Tibial artery (tissue), 4 donors: ENCODE data around the gene ACAP2.

Source experiments
- DNase-seq, 2 donors: peaks; one replicate each; pipeline ENCODE4 v3.0.0-alpha.2; 2019
- H3K27ac ChIP-seq, 2 donors: fragments of 200-600 bp; sonication (generic) in 1 of 2; 1 replicate in 1 of 2; 2 replicates in 1 of 2; pipeline ENCODE4 v1.5.1; 2018 to 2019; ENCODE audit warnings: mild to moderate bottlenecking in 1 of 2
- H3K27me3 ChIP-seq, 2 donors: fragments of 200-600 bp; sonication (generic) in 1 of 2; one replicate each; pipeline versions ENCODE4 v1.5.1 to v1.6.0; 2016 to 2019
- H3K36me3 ChIP-seq, 3 donors: fragments of 200-600 bp; sonication (generic) in 2 of 3; one replicate each; pipeline ENCODE4 v1.5.1; 2016 to 2019; ENCODE audit warnings: mild to moderate bottlenecking in 2 of 3
- H3K4me1 ChIP-seq, 4 donors: fragments of 200-600 bp; sonication (generic) in 2 of 4; 1 replicate in 3 of 4; 2 replicates in 1 of 4; pipeline ENCODE4 v1.5.1; 2016 to 2019
- H3K4me3 ChIP-seq, 2 donors: fragments of 200-600 bp; sonication (generic) in 1 of 2; 1 replicate in 1 of 2; 2 replicates in 1 of 2; pipeline ENCODE4 v1.5.1; 2018 to 2019; ENCODE audit warnings: mild to moderate bottlenecking in 2 of 2
- H3K9me3 ChIP-seq, 3 donors: fragments of 200-600 bp; sonication (generic) in 1 of 3; one replicate each; pipeline ENCODE4 v1.5.1; 2016 to 2019
- CTCF ChIP-seq, 2 experiments: fragments of 200-600 bp in 1 of 2; fragments of 450-650 bp in 1 of 2; IDR thresholded peaks; one replicate each; pipeline ENCODE4 v1.5.1; 2017 to 2019; ENCODE audit warnings: antibody characterized with exemption in 2 of 2, mild to moderate bottlenecking in 1 of 2, moderate library complexity in 1 of 2
- intact Hi-C: fragments of 100-400 bp; cut with DNase I; formaldehyde crosslinking; loops from one replicate; pipeline ENCODE4 v1.15.0; 2023; ENCODE audit warnings: low total_unique reads

The ACAP2 gene

GRCh38 chr3:195284842-195285241 is 158.0 kb downstream of the ACAP2 start:
- TF ChIP-seq CTCF (IDR thresholded peaks at IDR 0.05), result no peak
- H3K9me3 ChIP-seq, result no peaks in the 10 kb centered on the region
- H3K4me3 ChIP-seq, result no peak overlapping the region
- no peak overlapping the region for H3K27ac ChIP-seq
- H3K4me1 ChIP-seq, result no peaks in the 10 kb centered on the region
- H3K27me3 ChIP-seq, result no peaks in the 10 kb centered on the region
- intact Hi-C loops, result no loop called here
- H3K36me3 ChIP-seq, result peaks cover 22 to 53% (median 40%) of the 10 kb centered on the region in 3 donors
- DNase-seq, result no peak

GRCh38 chr3:195282961-195283360 is 159.9 kb downstream of the ACAP2 start:
- intact Hi-C loops, result no loop called here
- H3K36me3 ChIP-seq, result peaks cover 20 to 42% (median 24%) of the 10 kb centered on the region in 3 donors
- H3K27ac ChIP-seq, result no peak overlapping the region
- H3K27me3 ChIP-seq, result no peaks in the 10 kb centered on the region
- no peak for TF ChIP-seq CTCF (IDR thresholded peaks at IDR 0.05)
- DNase-seq, result no peak
- H3K9me3 ChIP-seq, result no peaks in the 10 kb centered on the region
- H3K4me3 ChIP-seq, result no peak overlapping the region
- H3K4me1 ChIP-seq, result no peaks in the 10 kb centered on the region

- Histone ChIP-seq H3K4me1 (peaks cover 0 to 18% (median 12%) of the 10 kb centered on the region in 4 donors), H3K4me3 (no peak overlapping the region), H3K27ac (no peak overlapping the region), H3K36me3 (peaks cover 0 to 10% (median 6%) of the 10 kb centered on the region in 3 donors), H3K27me3 (no peaks in the 10 kb centered on the region), H3K9me3 (no peaks in the 10 kb centered on the region)
- TF ChIP-seq CTCF (IDR thresholded peaks at IDR 0.05), result no peak
- no peak for DNase-seq
- intact Hi-C loops, result no loop called here
These were observed 168.4 kb downstream of the ACAP2 start for GRCh38 chr3:195274259-195274966.

GRCh38 chr3:195271410-195272243 is 171.2 kb downstream of the ACAP2 start:
- H3K27ac ChIP-seq, result peak overlapping the region; percentile 77 to 81
- H3K9me3 ChIP-seq, result no peaks in the 10 kb centered on the region
- H3K27me3 ChIP-seq, result no peaks in the 10 kb centered on the region
- no peaks in the 10 kb centered on the region for H3K36me3 ChIP-seq
- intact Hi-C loops, result loop anchor here (2.0 kb wide), 2 partner anchors 171 to 251 kb away; partner anchors contain the start of gene ACAP2
- peak; percentile 70 to 92 for DNase-seq
- H3K4me3 ChIP-seq, result peak overlapping the region; percentile 64 to 83
- peak; percentile 93 for TF ChIP-seq CTCF (IDR thresholded peaks at IDR 0.05)
- peaks cover 0 to 25% (median 14%) of the 10 kb centered on the region in 4 donors for H3K4me1 ChIP-seq

GRCh38 chr3:195270817-195271409 is 171.9 kb downstream of the ACAP2 start, which contains the start of gene XXYLT1:
Gene XXYLT1 (minus strand): TSS chr3:195271159. CDS start chr3:195271058, 101 bp downstream.
- Histone ChIP-seq H3K27ac (peak within 1 kb of the TSS; percentile 77 to 81), H3K36me3 (no peaks in the 10 kb centered on the region), H3K9me3 (no peaks in the 10 kb centered on the region), H3K4me1 (peaks cover 0 to 25% (median 14%) of the 10 kb centered on the region in 4 donors), H3K27me3 (no peaks in the 10 kb centered on the region), H3K4me3 (peak within 1 kb of the TSS; percentile 64 to 83)
- peak; percentile 51 to 61 for TF ChIP-seq CTCF (IDR thresholded peaks at IDR 0.05)
- intact Hi-C loops, result loop anchor here (2.0 kb wide), 2 partner anchors 172 to 252 kb away; partner anchors contain the start of gene ACAP2
- DNase-seq, result peak; percentile 86 to 93
